Measurements from ENCODE around the gene SNX30. TPM values are rescaled to one million over a fixed set of nuclear protein-coding genes. Genes with fewer than 3 reads are reported as not detected.

Gene SNX30
- total and polyA plus RNA-seq, 2 experiments from 2014 or later: 8.5 to 26.7 TPM

DNA sequence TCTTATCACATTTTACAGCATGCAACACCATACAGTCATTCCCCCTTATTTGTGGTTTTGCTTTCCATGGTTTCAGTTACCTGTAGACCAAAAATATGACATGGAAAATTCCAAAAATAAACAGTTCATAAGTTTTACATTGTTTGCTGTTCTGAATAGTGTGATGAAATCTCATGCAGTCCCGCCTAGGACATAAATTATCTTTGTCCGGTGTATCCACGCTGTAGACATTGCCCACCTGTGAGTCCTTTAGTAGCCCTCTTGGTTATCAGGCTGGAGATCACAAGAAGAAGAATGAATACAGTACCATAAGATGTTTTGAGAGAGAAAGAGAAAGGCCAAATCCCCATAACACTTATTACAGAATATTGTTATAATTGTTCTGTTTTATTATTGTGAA lies 72.1 kb downstream of the SNX30 start:
- in situ Hi-C loops (cut with MboI): no loop called here
- no peak overlapping the region for H3K27ac ChIP-seq
- WGBS, 2 experiments (ENCODE audit: low coverage in 1 of 2, low lambda C conversion rate in 2 of 2, missing lambda C conversion rate in 2 of 2): 89 to 90% methylated on average over 3 of the region's 3 CpGs
- H3K9me3 ChIP-seq (ENCODE audit: low read depth): no peaks in the 10 kb centered on the region
- H3K4me3 ChIP-seq: no peak overlapping the region
- H3K79me2 ChIP-seq (ENCODE audit: insufficient read depth): peaks cover 41% of the 10 kb centered on the region
- H3K27me3 ChIP-seq (replicated peaks; ENCODE audit: insufficient read depth): no peaks in the 10 kb centered on the region
- H3F3A ChIP-seq (ENCODE audit: insufficient read depth): peaks cover 35% of the 10 kb centered on the region
- H3K9me2 ChIP-seq (ENCODE audit: insufficient read depth): no peaks in the 10 kb centered on the region
- no peak for TF ChIP-seq EZH2phosphoT487 (IDR thresholded peaks at IDR 0.05; ENCODE audit: insufficient read depth, low read depth)
- TF ChIP-seq EZH2 (IDR thresholded peaks at IDR 0.05; ENCODE audit: insufficient read depth, poor library complexity, severe bottlenecking): no peak
- H3K36me3 ChIP-seq (ENCODE audit: low read depth): 0 out of 2 replicates have a peak, but pooled peaks cover 4% of the 10 kb centered on the region
- no peak for DNase-seq
- H2AFZ ChIP-seq: no peak overlapping the region
- H3K4me1 ChIP-seq (ENCODE audit: insufficient read depth): peaks cover 31% of the 10 kb centered on the region
- no peaks in the 10 kb centered on the region for H4K20me1 ChIP-seq (ENCODE audit: insufficient read depth)
- no peak overlapping the region for H3K9ac ChIP-seq
- no peak overlapping the region for H3K4me2 ChIP-seq (ENCODE audit: unreplicated experiment)

GRCh38 chr9:112823257-112823656 lies 72.7 kb downstream of the SNX30 start:
- Histone ChIP-seq H3K4me3 (no peak overlapping the region), H3K9me3 (ENCODE audit: low read depth) (no peaks in the 10 kb centered on the region), H3F3A (ENCODE audit: insufficient read depth) (peaks cover 29% of the 10 kb centered on the region), H3K36me3 (ENCODE audit: low read depth) (0 out of 2 replicates have a peak, but pooled peaks cover 4% of the 10 kb centered on the region), H2AFZ (no peak overlapping the region), H3K9ac (no peak overlapping the region), H3K79me2 (ENCODE audit: insufficient read depth) (peaks cover 40% of the 10 kb centered on the region), H3K4me2 (ENCODE audit: unreplicated experiment) (no peak overlapping the region), H3K4me1 (ENCODE audit: insufficient read depth) (peaks cover 25% of the 10 kb centered on the region), H3K27me3 (replicated peaks; ENCODE audit: insufficient read depth) (no peaks in the 10 kb centered on the region), H3K9me2 (ENCODE audit: insufficient read depth) (no peaks in the 10 kb centered on the region), H3K27ac (no peak overlapping the region), H4K20me1 (ENCODE audit: insufficient read depth) (no peaks in the 10 kb centered on the region)
- 98% methylated on average over 3 of the region's 3 CpGs for WGBS, 2 experiments (ENCODE audit: low coverage in 1 of 2, low lambda C conversion rate in 2 of 2, missing lambda C conversion rate in 2 of 2)
- TF ChIP-seq EZH2 (IDR thresholded peaks at IDR 0.05; ENCODE audit: insufficient read depth, poor library complexity, severe bottlenecking): no peak
- TF ChIP-seq EZH2phosphoT487 (IDR thresholded peaks at IDR 0.05; ENCODE audit: insufficient read depth, low read depth): no peak
- DNase-seq: no peak
- in situ Hi-C loops (cut with MboI): no loop called here

GRCh38 chr9:112831281-112831851 lies 80.8 kb downstream of the SNX30 start:
- DNase-seq: peak; percentile 13
- H3K4me1 ChIP-seq (ENCODE audit: insufficient read depth): no peaks in the 10 kb centered on the region
- WGBS, 2 experiments (ENCODE audit: low coverage in 1 of 2, low lambda C conversion rate in 2 of 2, missing lambda C conversion rate in 2 of 2): 88 to 92% methylated on average over 4 to 5 of the region's 5 CpGs

GRCh38 chr9:112831969-112832368 lies 81.4 kb downstream of the SNX30 start:
- H4K20me1 ChIP-seq (ENCODE audit: insufficient read depth): no peaks in the 10 kb centered on the region
- no peaks in the 10 kb centered on the region for H3F3A ChIP-seq (ENCODE audit: insufficient read depth)
- H3K27ac ChIP-seq: no peak overlapping the region
- no peaks in the 10 kb centered on the region for H3K9me3 ChIP-seq (ENCODE audit: low read depth)
- WGBS, 2 experiments (ENCODE audit: low coverage in 1 of 2, low lambda C conversion rate in 2 of 2, missing lambda C conversion rate in 2 of 2): 77 to 79% methylated on average over 3 of the region's 3 CpGs
- H3K4me1 ChIP-seq (ENCODE audit: insufficient read depth): no peaks in the 10 kb centered on the region
- no peak for DNase-seq
- no peak overlapping the region for H3K4me2 ChIP-seq (ENCODE audit: unreplicated experiment)
- H3K9me2 ChIP-seq (ENCODE audit: insufficient read depth): no peaks in the 10 kb centered on the region
- peaks cover 28% of the 10 kb centered on the region for H3K79me2 ChIP-seq (ENCODE audit: insufficient read depth)
- in situ Hi-C loops (cut with MboI): no loop called here
- H3K27me3 ChIP-seq (replicated peaks; ENCODE audit: insufficient read depth): no peaks in the 10 kb centered on the region
- peaks cover 10% of the 10 kb centered on the region; the same call in 1 of the 2 replicates for H3K36me3 ChIP-seq (ENCODE audit: low read depth)
- TF ChIP-seq EZH2phosphoT487 (IDR thresholded peaks at IDR 0.05; ENCODE audit: insufficient read depth, low read depth): no peak
- TF ChIP-seq EZH2 (IDR thresholded peaks at IDR 0.05; ENCODE audit: insufficient read depth, poor library complexity, severe bottlenecking): no peak
- H3K4me3 ChIP-seq: no peak overlapping the region
- no peak overlapping the region for H2AFZ ChIP-seq
- H3K9ac ChIP-seq: no peak overlapping the region

More at GRCh38 chr9:112831281-112831851, 80.8 kb downstream of the SNX30 start:
- Histone ChIP-seq H3K27me3 (replicated peaks; ENCODE audit: insufficient read depth) (no peaks in the 10 kb centered on the region), H3K36me3 (ENCODE audit: low read depth) (0 out of 2 replicates have a peak, but pooled peaks cover 7% of the 10 kb centered on the region), H3F3A (ENCODE audit: insufficient read depth) (no peaks in the 10 kb centered on the region), H3K27ac (no peak overlapping the region), H3K9me2 (ENCODE audit: insufficient read depth) (no peaks in the 10 kb centered on the region), H3K4me2 (ENCODE audit: unreplicated experiment) (no peak overlapping the region), H3K9me3 (ENCODE audit: low read depth) (no peaks in the 10 kb centered on the region), H3K9ac (no peak overlapping the region), H2AFZ (no peak overlapping the region), H3K4me3 (no peak overlapping the region), H4K20me1 (ENCODE audit: insufficient read depth) (no peaks in the 10 kb centered on the region), H3K79me2 (ENCODE audit: insufficient read depth) (peaks cover 34% of the 10 kb centered on the region)
- in situ Hi-C loops (cut with MboI): no loop called here
- TF ChIP-seq EZH2 (IDR thresholded peaks at IDR 0.05; ENCODE audit: insufficient read depth, poor library complexity, severe bottlenecking) (no peak), EZH2phosphoT487 (IDR thresholded peaks at IDR 0.05; ENCODE audit: insufficient read depth, low read depth) (no peak)
